ENCODE results near the gene C4orf50.

C4orf50 gene

DNA sequence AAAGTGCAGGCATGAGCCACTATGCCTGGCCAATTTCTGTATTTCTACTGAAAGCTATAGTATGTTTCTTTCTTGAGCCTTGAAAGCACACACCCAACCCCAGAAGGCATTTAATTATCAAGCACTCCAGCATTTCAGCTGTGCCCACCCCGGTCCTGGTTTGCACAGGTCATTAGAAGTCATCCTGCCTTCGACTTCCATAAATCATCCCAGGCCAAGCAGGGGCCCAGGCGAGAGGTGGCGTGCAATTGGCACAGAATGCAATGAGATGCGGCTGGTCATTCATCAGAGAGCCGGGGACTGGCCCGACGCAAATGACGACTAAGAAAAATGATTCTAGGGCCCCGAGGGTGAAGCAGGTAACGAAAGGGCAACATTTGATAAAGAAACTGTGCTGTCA lies 100.6 kb downstream of the C4orf50 start:
- DNase-seq: no peak

DNA sequence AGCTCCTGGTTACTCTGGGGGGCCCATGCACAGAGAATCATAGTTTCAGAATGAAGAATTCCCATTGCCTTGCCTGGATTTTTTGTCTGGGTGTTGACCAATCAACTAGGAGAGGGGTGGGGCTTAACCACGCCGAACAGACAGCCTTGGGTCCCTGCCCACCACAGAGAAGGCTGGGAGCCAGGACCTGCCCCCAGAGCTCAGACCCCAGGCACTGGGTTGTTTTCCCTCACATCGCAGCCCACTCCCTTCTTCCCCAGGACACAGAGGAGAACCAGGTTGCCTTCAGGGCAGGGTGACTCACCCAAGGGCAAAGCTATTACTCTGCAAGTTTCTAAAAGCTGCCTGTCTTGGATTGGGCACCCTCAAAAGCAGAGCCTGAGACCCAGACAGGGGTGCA lies 102.0 kb downstream of the C4orf50 start:
- DNase-seq: no peak

DNA sequence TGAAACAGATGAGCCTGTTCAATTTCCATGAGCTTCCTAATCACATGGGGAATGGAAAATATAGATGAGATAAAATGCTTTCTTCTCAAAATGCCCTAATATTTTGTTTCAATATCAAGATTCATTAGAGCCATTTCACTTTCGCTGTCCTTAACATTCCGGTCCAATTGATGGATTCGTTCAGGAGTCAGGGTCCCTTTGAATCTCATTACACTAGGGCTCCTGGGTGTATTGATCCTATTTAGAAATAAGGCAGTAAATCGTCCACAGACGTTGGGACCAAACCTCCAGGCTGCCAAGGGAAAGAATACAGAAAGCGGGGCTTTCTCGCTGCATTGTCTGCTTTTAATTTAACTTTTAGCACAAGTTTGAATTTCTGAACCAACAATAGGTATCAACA lies 104.8 kb downstream of the C4orf50 start:
- DNase-seq: no peak

DNA sequence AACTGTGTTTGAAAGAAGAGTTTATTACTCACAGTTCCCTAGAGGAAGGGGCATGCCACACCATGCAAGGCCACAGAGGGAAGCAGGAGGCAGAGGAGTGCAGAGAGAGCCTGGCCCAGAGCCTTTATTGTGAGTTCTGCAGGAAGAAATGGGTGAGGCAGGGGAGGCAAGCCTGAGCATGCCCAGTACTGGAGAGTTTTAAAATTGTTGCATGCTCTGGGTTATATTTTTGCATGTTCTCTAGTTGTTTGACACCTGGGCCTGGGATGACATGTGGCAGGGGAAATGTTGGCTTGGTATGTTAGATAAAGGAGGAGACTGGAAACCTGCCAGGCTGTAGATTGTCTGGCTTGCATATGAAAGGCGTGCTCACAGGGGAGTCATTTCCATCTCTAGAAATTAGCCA lies 105.6 kb downstream of the C4orf50 start:
- peak; percentile 95 for DNase-seq

DNA sequence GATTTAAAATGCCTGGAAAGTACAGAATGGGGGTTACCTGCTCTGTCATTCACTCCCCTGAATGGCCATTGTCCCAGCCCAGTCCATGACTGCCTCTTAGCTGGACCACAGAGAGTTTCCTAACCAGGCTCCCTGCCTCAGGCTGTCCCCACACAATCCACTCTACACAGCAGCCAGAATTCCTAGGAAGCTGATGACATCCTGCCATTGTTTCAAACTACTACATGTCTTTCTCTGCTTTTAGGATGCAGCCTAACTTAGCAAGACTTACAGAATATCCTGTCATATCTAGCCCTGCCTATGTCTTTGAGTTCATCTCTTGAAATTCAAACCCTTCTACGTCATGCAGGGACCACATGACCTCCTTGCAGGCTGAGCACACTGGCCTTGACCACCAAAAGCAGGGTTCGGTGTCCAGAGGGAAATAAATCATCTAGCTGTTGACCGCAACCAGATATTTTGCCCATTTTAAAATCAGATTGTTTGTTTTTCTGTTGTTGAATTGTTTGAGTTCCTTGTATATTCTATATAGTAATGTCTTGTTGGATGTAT lies 109.3 kb downstream of the C4orf50 start:
- no peak for DNase-seq

DNA sequence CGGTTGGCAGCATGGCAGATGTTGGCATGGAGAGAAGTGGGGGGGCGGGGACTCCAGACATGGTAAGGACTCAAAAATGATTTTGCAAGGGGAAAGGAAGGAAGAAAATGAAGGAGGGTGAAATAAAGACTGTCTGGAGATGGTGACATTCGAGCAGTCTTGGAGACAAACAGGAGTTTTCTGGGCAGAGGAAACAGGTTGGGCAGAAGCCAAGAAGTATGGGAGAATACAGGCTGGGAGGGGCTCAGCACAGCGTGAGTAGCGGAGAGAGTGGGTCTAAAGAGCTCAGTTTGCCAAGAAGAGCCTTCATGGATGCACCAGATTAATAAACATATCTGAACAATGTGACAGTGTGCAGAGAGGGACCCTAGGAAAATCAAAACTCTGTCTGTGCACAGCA lies 112.0 kb downstream of the C4orf50 start:
- DNase-seq: no peak

DNA sequence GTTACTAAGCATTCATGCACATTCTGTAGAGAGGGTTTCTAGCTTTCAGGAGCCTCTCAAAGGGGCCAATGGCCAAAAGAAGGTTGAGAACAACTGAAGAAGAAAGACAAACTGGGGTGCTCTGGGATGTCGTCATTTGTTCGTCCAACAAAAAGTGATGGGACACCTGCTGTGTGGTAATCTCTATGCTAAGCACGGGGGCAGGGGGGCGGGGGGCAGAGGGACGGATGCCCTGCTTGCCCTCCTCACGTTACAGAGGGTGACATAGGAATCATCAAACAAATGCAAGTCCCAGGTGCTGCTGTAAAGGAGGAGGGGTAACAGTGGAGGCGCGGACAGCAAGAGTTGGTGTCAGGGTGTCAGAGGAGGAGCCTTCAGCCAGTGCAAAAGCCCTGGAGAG lies 112.5 kb downstream of the C4orf50 start:
- DNase-seq: no peak

DNA sequence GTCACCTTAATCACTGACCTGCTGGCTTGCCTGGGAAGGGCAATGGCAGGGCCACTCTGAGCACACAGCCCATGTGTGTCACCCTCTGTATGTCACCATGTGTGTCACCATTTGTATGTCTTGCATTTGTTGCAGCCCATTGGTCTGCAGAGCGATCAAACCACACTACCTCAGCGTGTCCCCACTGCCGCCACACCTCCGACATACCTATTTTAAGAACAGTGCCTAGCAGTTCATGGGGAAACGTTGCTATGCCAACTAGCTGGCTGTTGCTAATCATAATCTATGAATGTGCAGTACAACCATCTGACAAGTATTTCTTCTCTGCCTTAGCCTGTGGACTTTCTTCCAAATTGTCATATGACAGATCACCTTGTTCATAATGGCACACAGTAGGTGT lies 117.4 kb downstream of the C4orf50 start:
- no peak for DNase-seq

DNA sequence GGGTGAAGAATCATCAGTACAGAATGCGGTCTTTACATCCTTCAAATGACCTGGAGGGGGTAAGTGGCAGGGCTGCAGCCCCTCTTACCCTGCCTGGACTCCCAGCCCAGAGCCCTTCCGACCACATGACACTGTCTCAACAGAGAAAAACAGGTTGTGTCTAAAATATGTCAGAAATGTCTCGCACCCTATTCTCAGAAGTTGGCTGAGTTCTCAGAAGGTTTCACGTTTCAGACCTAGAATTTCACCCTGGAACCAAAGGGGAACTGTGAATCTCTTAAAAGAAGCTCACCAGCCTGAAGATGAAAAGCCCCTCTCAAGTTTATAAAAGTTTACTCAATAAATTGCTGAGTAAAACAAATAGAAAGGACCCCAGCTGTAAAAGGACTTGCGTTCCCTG lies 118.3 kb downstream of the C4orf50 start:
- no peak for DNase-seq

DNA sequence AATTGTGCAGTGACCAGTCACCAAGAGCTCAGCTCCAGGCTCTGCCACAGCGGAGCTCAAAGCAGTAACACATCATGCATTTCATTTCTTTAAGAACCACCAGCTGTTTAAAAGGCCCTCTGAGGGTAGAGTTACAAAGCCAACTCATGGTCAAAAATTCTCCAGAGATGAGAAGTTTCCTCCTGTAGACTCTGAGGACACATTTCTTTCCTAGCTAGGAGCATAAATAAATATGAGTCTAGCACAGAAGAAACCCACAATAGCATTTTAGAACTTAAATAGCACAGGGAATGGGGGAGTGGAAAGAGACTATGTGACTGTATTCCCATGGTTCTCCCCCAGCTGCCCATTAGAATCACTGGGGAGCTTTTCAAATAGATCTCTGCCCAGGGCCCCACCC lies 118.8 kb downstream of the C4orf50 start:
- no peak for DNase-seq

DNA sequence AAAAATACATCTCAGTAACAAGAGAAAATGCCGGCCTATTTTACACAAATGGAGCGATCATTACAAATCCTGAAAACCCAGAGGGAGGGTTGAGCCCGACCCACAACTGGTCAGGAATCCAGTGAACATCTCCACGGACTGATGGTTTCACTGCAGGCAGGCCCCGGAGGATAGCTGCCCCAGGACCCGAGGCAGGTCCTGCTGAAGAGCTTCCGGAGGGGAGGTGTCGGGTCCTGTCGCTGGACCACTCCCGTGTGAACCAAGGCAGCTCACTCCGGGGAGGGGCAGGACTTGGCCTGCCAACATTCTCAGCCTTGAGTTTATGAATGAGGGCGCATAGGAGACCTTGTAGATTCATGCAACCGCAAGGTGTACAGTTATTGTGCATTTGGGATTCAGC lies 120.6 kb downstream of the C4orf50 start:
- no peak for DNase-seq

DNA sequence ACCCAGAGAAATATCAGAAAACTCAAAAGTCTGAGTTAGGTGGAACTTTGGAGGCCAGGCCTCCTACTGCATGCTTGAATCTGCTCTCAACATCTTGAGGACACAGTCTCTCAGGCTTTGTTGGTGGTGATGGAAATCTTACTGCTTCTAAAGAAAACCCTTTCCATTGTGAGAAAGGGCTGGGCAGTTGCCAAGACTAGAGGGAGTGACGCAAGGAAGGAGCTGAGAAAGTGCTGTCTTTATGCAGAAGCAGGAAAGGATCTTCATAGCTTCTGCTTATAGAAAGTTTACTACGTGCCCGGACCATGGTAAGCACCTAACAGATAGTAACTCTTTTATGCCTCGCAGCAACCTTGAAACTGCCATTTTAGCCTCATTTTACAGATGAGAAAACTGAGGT lies 122.9 kb downstream of the C4orf50 start:
- DNase-seq: no peak

DNA sequence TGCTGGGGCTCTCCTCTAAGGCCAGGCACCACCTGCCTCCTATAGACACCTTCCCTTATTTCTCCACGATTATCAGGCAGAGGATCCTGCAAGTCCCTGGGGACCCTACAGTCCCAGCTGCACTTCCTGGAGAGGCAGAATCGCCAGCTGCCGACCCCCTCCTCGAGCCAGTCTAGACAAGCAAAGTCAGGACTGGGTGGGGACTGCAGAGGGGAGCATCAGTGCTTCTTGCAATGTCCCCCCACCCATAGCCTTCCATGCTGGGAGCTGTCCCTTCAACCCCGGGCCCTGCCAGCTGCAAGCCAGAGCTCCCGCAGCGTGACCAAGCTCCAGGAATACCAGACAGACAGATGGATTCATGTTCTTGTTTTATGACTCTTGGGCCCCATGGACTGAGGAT lies 124.0 kb downstream of the C4orf50 start:
- DNase-seq: peak; percentile 84

DNA sequence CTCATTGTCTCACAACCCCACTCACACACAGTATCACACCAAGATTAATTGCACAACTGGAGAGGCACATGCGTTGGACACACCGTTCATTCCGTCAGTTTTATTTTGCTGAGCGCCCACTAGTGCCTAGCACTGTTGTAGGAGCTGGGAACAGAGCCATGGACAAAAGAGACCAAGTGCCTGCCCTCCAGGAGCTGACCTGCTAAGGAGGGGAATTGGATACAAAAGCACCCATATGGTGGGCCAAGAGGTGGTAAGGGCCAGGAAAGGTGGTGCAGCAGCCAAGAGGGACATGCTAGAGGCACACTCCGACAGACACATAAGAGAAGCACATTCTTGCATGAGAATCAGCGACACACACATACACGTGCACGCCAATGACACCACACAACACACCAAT lies 124.6 kb downstream of the C4orf50 start:
- DNase-seq: no peak

DNA sequence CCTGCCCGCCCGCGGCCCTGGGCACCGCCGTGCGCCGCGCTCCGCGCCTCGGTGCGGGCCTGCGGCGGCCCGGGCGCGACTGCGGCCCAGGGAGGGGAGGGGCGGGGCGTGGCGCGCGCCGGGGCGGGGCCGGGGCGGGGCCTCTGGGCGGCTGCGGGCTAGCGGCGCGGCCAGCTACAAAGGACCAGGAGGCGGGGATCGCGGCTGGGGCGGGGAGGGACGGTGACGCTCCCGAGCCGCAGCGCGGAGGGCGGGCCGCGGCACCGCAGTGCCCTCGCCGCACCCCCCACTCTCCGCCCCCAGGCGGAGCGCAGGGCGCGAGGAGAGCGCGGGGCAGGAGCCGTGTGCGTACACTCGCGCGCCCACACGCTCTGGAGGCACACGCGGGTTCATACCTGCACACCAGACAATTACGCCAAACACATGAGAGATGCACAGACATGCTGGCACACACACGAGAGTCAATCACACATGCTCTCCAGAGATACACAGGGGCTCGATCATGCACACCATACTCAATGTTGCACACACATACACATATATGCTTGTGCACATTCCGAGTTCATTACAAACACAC lies 125.1 kb downstream of the C4orf50 start, which contains the start of gene CRMP1:
TSS of gene CRMP1 (minus strand) at position 83 of the 577 bp plus-strand sequence. CDS start 117 bp downstream, outside the sequence.
- peak; percentile 69 for DNase-seq

DNA sequence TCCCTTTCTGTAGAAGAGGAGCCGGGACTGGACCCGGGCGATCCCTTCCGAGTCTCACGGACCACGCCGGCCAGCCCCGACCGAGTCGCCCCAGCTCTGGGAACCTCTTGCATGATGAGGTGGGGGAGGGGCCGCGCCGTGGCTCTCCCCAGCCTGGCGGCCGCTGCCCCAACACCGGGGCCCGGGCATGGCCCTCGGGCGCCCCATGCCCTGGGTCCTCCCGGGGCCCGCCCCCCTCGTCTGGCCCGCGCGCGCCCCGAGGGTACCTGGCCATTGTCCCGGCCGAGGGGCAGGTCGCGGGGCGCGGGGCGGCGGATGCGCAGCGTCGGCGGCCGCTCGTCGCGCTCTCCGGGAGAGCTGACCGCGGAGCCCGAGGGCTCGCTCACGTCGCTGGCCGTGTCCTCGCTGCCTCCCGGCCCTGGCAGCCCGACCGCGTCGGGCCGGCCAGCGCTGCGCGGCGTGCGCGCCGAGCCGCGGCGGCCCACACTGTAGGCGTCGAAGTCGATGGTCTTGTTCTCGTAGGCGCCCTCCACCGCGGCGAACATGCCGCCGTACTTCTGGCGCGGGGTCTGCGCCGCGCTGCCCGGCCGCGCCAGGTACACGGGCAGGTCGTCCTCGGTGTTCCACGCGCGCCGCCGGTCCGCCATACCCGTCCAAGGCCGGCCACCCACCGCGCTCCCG lies 125.8 kb downstream of the C4orf50 start:
- no peak for DNase-seq

DNA sequence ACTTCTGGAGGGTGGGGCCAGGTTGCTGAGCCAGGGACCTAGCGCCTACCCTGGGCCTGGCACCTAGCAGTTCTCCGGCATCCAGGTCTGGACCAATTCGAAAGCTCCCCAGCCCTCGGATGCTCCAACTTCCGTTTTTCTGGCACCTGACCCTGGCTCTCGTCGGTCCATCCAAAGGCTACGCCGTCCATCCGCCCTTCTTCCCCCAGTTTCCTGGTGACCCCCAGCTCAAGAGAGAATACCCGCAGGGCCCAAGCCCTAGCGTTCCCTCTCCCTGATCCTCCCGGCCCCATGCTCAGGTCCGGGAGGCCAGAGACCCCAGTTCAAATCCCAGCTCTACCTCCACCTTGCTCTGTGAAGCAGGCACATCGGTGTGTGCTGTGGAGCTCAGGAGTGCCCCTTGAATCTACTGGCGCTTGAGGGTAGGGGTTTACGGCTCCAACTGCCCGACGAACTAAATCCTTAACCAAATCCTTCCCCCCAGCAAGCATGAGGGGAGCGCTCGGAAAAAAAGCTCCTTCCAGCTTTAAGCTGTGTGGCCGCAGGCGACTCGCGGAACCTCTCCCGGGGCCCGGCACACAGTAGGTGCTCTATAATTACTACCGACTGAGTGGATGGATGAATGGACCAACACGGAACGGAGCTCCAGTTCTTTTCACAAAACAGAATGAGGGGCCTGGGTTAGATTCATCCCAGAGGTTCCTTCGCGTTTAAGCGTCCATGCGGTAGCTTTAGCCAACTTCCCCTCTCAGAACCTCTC lies 126.5 kb downstream of the C4orf50 start:
- DNase-seq: peak; percentile 12

DNA sequence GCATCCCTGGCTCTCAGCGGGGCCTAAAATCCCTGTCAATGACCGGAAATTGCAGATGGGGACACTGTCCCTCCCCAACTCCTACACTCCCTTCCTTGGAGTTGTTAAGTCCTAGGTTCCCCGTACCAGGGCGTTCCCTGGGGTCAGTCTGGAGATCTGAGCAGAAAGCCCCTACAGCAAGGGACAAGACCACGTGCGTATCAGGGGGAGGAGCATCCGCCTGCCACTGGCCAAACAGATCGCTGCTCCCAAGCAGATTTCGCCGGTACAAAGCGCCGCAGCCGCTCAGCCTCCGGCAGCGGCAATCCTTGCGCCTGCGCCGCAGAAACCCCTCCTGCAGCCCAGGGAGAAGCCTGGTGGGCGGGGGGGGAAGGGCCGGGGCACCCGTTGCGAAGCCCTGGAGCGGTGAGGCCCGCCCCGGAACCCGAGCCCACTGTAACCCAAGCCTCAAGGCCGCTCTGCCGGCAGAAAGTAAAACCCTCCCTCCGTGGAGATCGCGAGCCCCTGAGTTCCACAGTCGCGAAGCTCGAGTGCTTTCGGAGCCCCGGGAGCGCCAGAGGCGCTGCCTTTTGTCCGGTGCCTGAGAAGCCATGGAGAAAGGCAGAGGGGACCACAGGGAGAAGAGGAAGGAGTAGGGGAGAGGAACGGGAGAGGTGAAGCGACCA lies 128.0 kb downstream of the C4orf50 start:
- DNase-seq: peak; percentile 80

DNA sequence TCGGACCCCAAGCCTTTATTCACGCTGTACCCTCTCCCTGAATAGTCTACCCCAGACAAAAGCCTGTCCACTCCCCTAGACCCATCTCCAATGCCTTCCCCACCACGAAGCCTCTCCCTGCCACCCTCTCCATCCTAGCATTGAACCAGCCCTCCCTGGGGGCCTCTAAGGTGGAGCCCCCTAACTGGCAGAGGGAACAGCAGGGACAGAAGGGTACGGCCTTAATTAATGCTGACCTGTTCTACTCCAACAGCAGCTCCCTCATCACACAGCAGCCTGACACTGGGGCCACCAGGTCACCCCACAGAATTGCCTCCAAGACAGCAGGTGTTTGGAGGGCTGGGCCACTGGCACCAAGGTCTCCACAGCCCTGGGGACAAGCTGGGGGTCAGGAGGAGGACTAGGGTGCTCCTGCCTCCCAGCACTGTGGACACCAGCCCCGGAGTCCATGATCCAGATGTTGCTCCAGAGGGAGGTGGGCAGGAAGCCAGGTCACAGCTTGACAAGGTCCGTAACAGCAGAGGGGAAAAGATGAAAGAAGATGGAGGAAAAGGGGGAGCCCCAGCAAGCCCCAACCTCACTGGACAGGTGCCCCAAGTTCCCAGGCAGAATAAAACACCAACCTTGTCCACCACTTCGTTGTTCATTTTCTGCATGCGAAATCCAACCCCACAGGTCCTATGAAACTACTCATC lies 129.1 kb downstream of the C4orf50 start:
- no peak for DNase-seq

DNA sequence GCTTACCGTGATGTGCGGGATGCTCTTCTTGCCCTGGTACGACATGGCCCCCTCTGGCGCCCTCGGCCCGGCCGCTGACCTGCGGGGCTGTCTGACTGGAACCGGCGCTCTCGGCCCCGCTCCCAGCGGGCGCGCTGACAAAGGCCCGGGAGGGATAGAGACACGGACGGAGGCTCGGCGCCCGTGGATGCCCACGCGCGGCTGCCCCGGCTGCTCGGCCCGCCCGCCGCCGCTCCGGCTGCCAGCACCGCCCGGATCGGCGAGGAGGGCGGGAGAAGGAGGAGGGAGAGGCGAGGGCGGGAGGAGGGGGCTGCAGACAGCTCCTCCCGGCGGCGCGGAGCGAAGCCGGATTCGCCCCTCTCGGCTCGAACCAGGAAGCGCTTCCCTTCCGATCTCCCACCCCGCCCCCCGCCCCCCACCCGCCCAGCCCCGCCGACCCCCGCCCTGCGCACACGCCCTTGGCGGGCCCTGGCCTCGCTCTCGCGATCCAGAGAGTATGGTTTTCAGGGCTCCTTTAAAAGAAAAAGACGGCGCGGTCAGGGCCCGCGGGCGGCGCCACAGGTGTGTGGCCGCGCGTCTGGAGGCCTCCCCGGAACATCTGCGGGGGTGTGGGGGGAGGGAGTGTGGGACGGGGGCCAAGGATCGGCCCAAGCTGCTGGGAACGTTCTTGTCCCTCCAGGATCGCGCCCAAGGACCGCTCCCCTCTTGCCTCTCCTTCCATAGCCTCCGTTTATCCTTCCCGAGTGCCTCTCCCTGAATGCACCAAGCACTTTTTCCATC lies 129.8 kb downstream of the C4orf50 start:
- DNase-seq: peak; percentile 51

DNA sequence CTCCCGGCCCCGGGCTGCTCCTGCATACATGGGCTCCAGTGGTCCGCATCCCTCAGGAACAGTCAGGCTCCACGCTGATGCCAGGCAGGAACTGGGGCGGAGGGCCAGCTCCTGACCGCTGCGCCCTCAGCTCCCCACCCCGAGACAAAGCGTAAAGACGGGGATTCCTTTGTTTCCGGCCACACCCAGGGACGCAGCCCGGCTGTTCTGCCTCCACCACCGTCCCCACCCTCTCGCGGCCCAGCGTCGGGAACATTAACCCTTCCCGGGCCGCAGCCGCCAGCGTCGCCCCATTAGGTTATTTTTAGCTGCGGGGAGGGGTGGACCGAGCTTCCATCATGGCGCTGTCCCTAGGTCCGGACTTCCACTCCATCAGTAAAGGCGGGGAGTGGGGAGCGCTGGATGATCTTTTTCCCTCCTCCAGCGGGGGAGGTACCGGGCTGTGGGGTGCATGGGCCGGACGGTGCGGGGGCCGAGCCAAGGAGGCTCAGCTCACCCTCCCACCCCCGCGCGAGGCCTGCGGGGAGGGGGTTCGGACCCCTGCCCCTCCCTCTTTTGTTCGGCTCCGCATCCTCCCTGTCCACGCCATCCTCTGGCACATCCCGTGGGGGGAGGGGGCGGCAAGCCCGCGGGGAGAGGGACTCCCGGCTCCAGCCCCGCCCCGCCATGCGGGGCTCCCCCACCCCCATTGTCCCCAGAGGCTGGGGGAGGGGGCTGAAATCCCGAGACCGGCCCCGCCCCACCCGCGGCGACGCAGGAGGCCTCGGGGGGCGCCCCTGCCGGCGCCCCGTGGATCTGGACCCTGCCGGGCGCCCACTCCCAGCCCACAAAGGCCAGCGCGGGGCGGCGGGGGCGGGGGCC lies 130.6 kb downstream of the C4orf50 start:
- peak; percentile 18 for DNase-seq
